Mammary epithelial cell (primary cell): Measurements from ENCODE around the gene GSTP1.

Source experiments
- EZH2 ChIP-seq: IDR thresholded peaks from 2 replicates; pipeline ENCODE4 v1.6.1; 2012; ENCODE audit warnings: low read length, inconsistent platforms, borderline replicate concordance
- TF ChIP-seq, protein P1 (sequence below), 2 donors: IDR thresholded peaks in 1 of 2; conservative IDR thresholded peaks in 1 of 2; 2 replicates each; pipeline ENCODE4 v1.5.1; 2011 to 2012; ENCODE audit warnings: inconsistent platforms in 2 of 2, low read length in 2 of 2, mild to moderate bottlenecking in 2 of 2, control low read depth in 1 of 2, low read depth in 1 of 2; ENCODE audit not compliant: insufficient read depth in 1 of 2; ENCODE audit errors: extremely low read depth in 1 of 2

DNA sequence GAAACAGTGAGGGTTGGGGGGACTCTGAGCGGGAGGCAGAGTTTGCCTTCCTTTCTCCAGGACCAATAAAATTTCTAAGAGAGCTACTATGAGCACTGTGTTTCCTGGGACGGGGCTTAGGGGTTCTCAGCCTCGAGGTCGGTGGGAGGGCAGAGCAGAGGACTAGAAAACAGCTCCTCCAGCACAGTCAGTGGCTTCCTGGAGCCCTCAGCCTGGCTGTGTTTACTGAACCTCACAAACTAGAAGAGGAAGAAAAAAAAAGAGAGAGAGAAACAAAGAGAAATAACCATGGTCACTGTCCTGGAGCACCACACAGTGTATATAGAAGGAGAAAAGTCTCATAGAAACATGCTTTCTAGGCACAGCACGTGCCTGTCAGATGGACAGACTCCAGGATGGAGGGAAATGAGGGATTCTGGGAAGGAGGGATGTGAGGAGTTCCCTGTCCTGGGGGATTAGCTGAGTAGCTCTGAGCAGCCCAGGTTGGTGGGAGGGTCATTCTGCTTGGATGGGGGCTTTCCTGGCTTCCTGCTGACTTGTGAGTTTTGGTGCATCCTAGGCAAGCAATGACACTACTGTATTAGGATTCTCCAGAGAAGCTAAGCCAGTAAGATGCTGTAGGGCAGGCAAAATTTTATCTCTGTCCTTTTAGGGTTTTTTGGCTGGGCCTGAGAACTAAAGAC is 3.1 kb downstream of the GSTP1 start:
- TF ChIP-seq, protein P1, sequence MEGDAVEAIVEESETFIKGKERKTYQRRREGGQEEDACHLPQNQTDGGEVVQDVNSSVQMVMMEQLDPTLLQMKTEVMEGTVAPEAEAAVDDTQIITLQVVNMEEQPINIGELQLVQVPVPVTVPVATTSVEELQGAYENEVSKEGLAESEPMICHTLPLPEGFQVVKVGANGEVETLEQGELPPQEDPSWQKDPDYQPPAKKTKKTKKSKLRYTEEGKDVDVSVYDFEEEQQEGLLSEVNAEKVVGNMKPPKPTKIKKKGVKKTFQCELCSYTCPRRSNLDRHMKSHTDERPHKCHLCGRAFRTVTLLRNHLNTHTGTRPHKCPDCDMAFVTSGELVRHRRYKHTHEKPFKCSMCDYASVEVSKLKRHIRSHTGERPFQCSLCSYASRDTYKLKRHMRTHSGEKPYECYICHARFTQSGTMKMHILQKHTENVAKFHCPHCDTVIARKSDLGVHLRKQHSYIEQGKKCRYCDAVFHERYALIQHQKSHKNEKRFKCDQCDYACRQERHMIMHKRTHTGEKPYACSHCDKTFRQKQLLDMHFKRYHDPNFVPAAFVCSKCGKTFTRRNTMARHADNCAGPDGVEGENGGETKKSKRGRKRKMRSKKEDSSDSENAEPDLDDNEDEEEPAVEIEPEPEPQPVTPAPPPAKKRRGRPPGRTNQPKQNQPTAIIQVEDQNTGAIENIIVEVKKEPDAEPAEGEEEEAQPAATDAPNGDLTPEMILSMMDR (conservative IDR thresholded peaks at IDR 0.05 in 1 of 2, IDR thresholded peaks at IDR 0.05 in 1 of 2; ENCODE audit: extremely low read depth in 1 of 2, insufficient read depth in 1 of 2, low read depth in 1 of 2, low read length in 2 of 2), result no peak
- TF ChIP-seq EZH2, result no peak
